GM12878 (cell line): ENCODE data around the gene TUB. TPM values are rescaled to one million over a fixed set of nuclear protein-coding genes. Genes with fewer than 3 reads are reported as not detected.

ENCODE experiments used
- ATAC-seq: fragments of 200-7000 bp; cut with Tn5 transposase; 3 replicates; pipeline ENCODE4 v1.9.1; 2020; ENCODE audit warnings: mild to moderate bottlenecking, moderate library complexity
- BruUV-seq: library from RNA; stranded (reverse); fragments of 400-500 nt; replicated peaks from 2 replicates; lab custom pipeline; 2021; lab: Mats Ljungman, UMichigan
- CTCF ChIA-PET: fragments of 300-600 bp; sonication (Branson Sonifier 250); formaldehyde crosslinking; extraction: SDS; loops from one replicate; lab custom pipeline; 2021; ENCODE audit warnings: inconsistent platforms; lab: Yijun Ruan, JAX
- POLR2A ChIA-PET: fragments of 350-600 bp; formaldehyde crosslinking; extraction: SDS; loops from one replicate; lab custom pipeline; 2021; ENCODE audit warnings: inconsistent platforms; lab: Charles Lee
- RAD21 ChIA-PET: fragments of 300-600 bp; sonication (Branson Sonifier 250); formaldehyde crosslinking; loops from one replicate; lab custom pipeline; 2023; ENCODE audit warnings: antibody characterized with exemption; ENCODE audit not compliant: unreplicated experiment; lab: Charles Lee
- SMC1A ChIA-PET: fragments of 300-600 bp; sonication (Branson Sonifier 250); formaldehyde crosslinking; loops from one replicate; lab custom pipeline; 2023; ENCODE audit not compliant: unreplicated experiment, uncharacterized antibody; lab: Charles Lee
- DNase-seq: peaks from one replicate; pipeline ENCODE4 v3.0.0-alpha.2; 2011; ENCODE audit warnings: low read depth, low spot score
- FAIRE-seq: peaks from 3 replicates; lab custom pipeline; 2011; peaks lifted over from hg19 to GRCh38; lab: Jason Lieb, UNC
- H2AFZ ChIP-seq: 2 replicates; pipeline ENCODE4 v1.6.0; 2011; ENCODE audit warnings: low read depth, low read length, control low read depth; ENCODE audit not compliant: control insufficient read depth
- H3K27ac ChIP-seq: 2 replicates; pipeline ENCODE4 v1.5.1; 2011; ENCODE audit warnings: control low read depth; ENCODE audit not compliant: control insufficient read depth, insufficient read depth
- H3K27me3 ChIP-seq, 2 experiments: replicated peaks in 1 of 2; 2 replicates each; pipeline versions ENCODE4 v1.6.0 to v1.6.1; 2011; ENCODE audit warnings: low read length in 1 of 2; ENCODE audit not compliant: control insufficient read depth in 2 of 2, insufficient read depth in 2 of 2
- H3K36me3 ChIP-seq, 2 experiments: 2 replicates each; pipeline ENCODE4 v1.5.1; 2011; ENCODE audit warnings: low read length in 1 of 2; ENCODE audit not compliant: control insufficient read depth in 2 of 2, insufficient read depth in 2 of 2
- H3K4me1 ChIP-seq: 2 replicates; pipeline ENCODE4 v1.6.1; 2011; ENCODE audit warnings: mild to moderate bottlenecking, low read length, moderate library complexity, mixed read lengths; ENCODE audit not compliant: control insufficient read depth, insufficient read depth
- H3K4me2 ChIP-seq: 2 replicates; pipeline ENCODE4 v1.6.0; 2011; ENCODE audit warnings: control low read depth; ENCODE audit not compliant: control insufficient read depth, insufficient read depth
- H3K4me3 ChIP-seq: fragments of 200-600 bp; sonication (generic); 2 replicates; pipeline ENCODE4 v1.5.1; 2016
- H3K79me2 ChIP-seq: 2 replicates; pipeline ENCODE4 v1.6.0; 2011; ENCODE audit warnings: low read length; ENCODE audit not compliant: control insufficient read depth, insufficient read depth
- H3K9ac ChIP-seq: 2 replicates; pipeline ENCODE4 v1.8.0; 2011; ENCODE audit warnings: low read length, control low read depth, mixed read lengths; ENCODE audit not compliant: control insufficient read depth, insufficient read depth
- H3K9me3 ChIP-seq: replicated peaks from 3 replicates; pipeline ENCODE4 v1.5.1; 2011; ENCODE audit warnings: mild to moderate bottlenecking, low read length; ENCODE audit not compliant: control insufficient read depth, insufficient read depth
- H4K20me1 ChIP-seq: 2 replicates; pipeline ENCODE4 v1.6.0; 2011; ENCODE audit not compliant: control insufficient read depth, insufficient read depth
- ATF7 ChIP-seq: fragments of 450-650 bp; IDR thresholded peaks from 2 replicates; pipeline ENCODE4 v1.6.1; 2016; ENCODE audit warnings: low read depth, mild to moderate bottlenecking
- BCL11A ChIP-seq: IDR thresholded peaks from 2 replicates; pipeline ENCODE4 v1.6.1; 2011; ENCODE audit warnings: low read depth, low read length
- DPF2 ChIP-seq: fragments of 450-650 bp; IDR thresholded peaks from 2 replicates; pipeline ENCODE4 v1.6.1; 2017; ENCODE audit warnings: mild to moderate bottlenecking
- ESRRA ChIP-seq: IDR thresholded peaks from 2 replicates; pipeline ENCODE4 v1.6.1; 2012; ENCODE audit warnings: mild to moderate bottlenecking, low read length, improper control_type of control experiment
- ETV6 ChIP-seq, 2 experiments: fragments of 450-650 bp in 1 of 2; IDR thresholded peaks in 1 of 2; conservative IDR thresholded peaks in 1 of 2; 2 replicates each; pipeline ENCODE4 v1.6.1; 2014; ENCODE audit warnings: antibody characterized with exemption in 1 of 2, borderline replicate concordance in 1 of 2, low read depth in 1 of 2, mild to moderate bottlenecking in 1 of 2, moderate library complexity in 1 of 2
- HDAC6 ChIP-seq: fragments of 200-600 bp; sonication (generic); IDR thresholded peaks from one replicate; pipeline ENCODE4 v1.8.0; 2017; ENCODE audit warnings: antibody characterized with exemption; ENCODE audit not compliant: unreplicated experiment
- MEF2A ChIP-seq: IDR thresholded peaks from 2 replicates; pipeline ENCODE4 v1.6.1; 2011; ENCODE audit warnings: low read depth, mild to moderate bottlenecking, low read length, moderate library complexity; ENCODE audit not compliant: insufficient read depth
- NR2F1 ChIP-seq: fragments of 450-650 bp; conservative IDR thresholded peaks from 2 replicates; pipeline ENCODE4 v1.6.1; 2017; ENCODE audit warnings: mild to moderate bottlenecking
- SREBF1 ChIP-seq: IDR thresholded peaks from 2 replicates; pipeline ENCODE4 v1.6.1; 2012; ENCODE audit warnings: mild to moderate bottlenecking, low read length
- SREBF2 ChIP-seq: IDR thresholded peaks from 2 replicates; pipeline ENCODE4 v1.6.1; 2012; ENCODE audit warnings: mild to moderate bottlenecking, low read length
- WGBS: methylation state at CpG from one replicate; pipeline ENCODE4 v1.1.6; 2016; ENCODE audit warnings: low lambda C conversion rate; ENCODE audit not compliant: insufficient replicate concordance, insufficient coverage; ENCODE audit errors: missing lambda C conversion rate; 5-methylcytosine and 5-hydroxymethylcytosine counted together
- in situ Hi-C: fragments of 300-500 bp; cut with MboI; formaldehyde crosslinking; loops from 9 replicates; pipeline ENCODE4 v1.14.3; 2018; ENCODE audit warnings: mixed read lengths
- intact Hi-C: fragments of 100-400 bp; cut with micrococcal nuclease; formaldehyde crosslinking; loops from one replicate; pipeline ENCODE4 v1.14.2; 2022; ENCODE audit not compliant: unreplicated experiment
- polyA plus RNA-seq, 11 experiments: library from polyadenylated mRNA; depleted of rRNA in 4 of 11; unstranded in 6 of 11; stranded (reverse) in 5 of 11; fragments of >200 nt; fragmentation: Nextera tagmentation in 4 of 11; fragmentation: Illumina TruSeq in 1 of 11; extraction: Ambion mirVana in 4 of 11; extraction: Trizol in 1 of 11; gene quantifications; 1 replicate in 1 of 11; 2 replicates in 10 of 11; pipeline versions ENCODE4 v1.2.1 to v1.2.3, GENCODE V29; 2011 to 2016; ENCODE audit warnings: inconsistent platforms in 2 of 11, missing spikeins in 2 of 11, low read depth in 1 of 11
- total RNA-seq, 4 experiments: library from RNA; depleted of rRNA in 3 of 4; stranded (reverse); fragments of >200 nt in 3 of 4; fragmentation: Illumina TruSeq in 1 of 4; extraction: Trizol in 1 of 4; gene quantifications; 2 replicates each; pipeline versions ENCODE4 v1.2.1 to v1.2.3, GENCODE V29; 2013 to 2021
- TF ChIP-seq, protein P1 (sequence below): IDR thresholded peaks from 2 replicates; pipeline ENCODE4 v1.6.1; 2012; ENCODE audit warnings: low read depth, low read length, improper control_type of control experiment

TUB gene
- total and polyA plus RNA-seq, 10 of the 15 experiments (the other 5 are each of a cell fraction or from before 2014, with no cell fraction given) = 0.01 to 0.06 (median 0.03) TPM; not detected in 6

DNA sequence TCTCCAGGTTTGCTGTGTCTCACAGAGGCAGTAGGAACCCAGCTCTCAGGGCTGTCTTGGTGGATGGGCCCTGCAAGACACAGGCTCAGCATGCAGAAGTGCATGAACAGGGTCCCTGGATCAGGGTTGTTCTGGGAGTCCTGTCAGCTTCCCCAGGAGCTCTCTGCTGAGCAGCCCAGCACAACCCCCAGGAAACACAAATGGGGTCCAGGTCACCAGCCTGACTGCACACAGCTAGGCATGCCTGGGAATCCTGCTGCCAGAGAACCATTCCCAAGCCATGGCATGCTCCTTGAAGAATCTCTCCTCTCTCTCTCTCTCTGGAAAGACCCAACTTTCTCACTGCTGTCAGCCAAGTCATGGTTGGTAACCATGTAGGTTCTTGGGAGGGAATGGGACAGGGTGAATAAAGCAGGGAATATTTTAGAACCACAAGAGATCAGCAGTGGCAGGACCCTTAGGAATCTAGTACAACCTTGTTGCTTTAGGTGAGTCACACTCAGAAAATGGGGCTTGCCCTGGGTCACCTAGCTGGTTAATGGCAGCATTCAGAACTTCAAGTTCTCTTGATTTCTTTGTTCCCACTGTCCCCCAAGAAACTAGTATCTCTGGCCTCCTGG, 21.4 kb downstream of the TUB start:
- Histone ChIP-seq H3K4me3 (no peak overlapping the region), H3K9ac (no peak overlapping the region), H3K36me3 (peaks cover 0 to 4% of the 10 kb centered on the region in 2 experiments; a peak in 2 of 4 replicates), H3K79me2 (no peaks in the 10 kb centered on the region), H4K20me1 (no peaks in the 10 kb centered on the region), H3K27me3 (no peaks in the 10 kb centered on the region), H3K9me3 (no peaks in the 10 kb centered on the region), H2AFZ (no peak overlapping the region), H3K4me1 (no peaks in the 10 kb centered on the region), H3K4me2 (no peak overlapping the region), H3K27ac (no peak overlapping the region)
- ChIA-PET RAD21 (interaction anchor here (0.7 to 1.0 kb wide), 3 partner anchors 36 to 96 kb away, joined by 3 read pairs; no protein-coding TSS in a partner anchor), SMC1A (no interaction called here), CTCF (interaction anchor here (1.3 to 2.7 kb wide), 5 partner anchors 9 to 209 kb away, joined by 3 to 10 read pairs (median 4); no protein-coding TSS in a partner anchor), POLR2A (no interaction called here)
- DNase-seq (no peak), ATAC-seq (no peak), FAIRE-seq (no peak)
- TF ChIP-seq SREBF1 (no peak), ESRRA (no peak), NR2F1 (no peak)
- intact Hi-C loops = no loop called here
- in situ Hi-C loops = no loop called here
- no TSS peak for BruUV-seq

DNA sequence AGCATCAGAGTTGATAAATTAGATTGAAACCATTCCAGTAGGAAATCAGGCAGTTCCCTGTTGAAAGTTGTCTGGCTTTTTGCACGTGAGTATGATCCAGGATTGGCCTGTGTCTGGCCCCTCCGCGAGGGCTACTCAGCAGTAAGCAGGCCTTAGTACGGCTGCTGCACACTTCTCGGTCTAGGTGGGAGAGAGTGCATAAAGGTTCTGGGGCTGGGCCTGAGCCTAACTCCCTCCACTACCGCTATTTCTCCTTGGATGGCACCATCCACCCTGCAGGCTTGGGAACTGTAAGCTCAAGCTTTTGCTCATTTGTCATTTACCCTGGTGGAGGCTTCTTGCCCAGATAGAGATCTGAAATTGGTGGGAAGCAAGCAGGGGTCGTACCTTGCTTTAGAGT, 22.0 kb downstream of the TUB start:
- Histone ChIP-seq H3K27me3 (no peaks in the 10 kb centered on the region), H3K9ac (no peak overlapping the region), H3K9me3 (no peaks in the 10 kb centered on the region)
- ATAC-seq = no peak
- CTCF ChIA-PET = interaction anchor here (1.3 to 2.7 kb wide), 5 partner anchors 9 to 209 kb away, joined by 3 to 10 read pairs (median 4); no protein-coding TSS in a partner anchor
- WGBS = 40% methylated on average over 7 of the region's 7 CpGs
- TF ChIP-seq ETV6 (conservative IDR thresholded peaks at IDR 0.05 in 1 of 2, IDR thresholded peaks at IDR 0.05 in 1 of 2; ENCODE audit: borderline replicate concordance in 1 of 2, low read depth in 1 of 2) = no peak
- TF ChIP-seq BCL11A = no peak
- TF ChIP-seq, protein P1, sequence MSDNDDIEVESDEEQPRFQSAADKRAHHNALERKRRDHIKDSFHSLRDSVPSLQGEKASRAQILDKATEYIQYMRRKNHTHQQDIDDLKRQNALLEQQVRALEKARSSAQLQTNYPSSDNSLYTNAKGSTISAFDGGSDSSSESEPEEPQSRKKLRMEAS = no peak
- TF ChIP-seq ATF7 = no peak
- TF ChIP-seq MEF2A = no peak
- TF ChIP-seq SREBF2 = no peak
- no peak for TF ChIP-seq HDAC6
- no peak for TF ChIP-seq DPF2
- TF ChIP-seq, all 136 proteins: peak for 0
- peaks cover 0 to 4% of the 10 kb centered on the region in 2 experiments; a peak in 2 of 4 replicates for H3K36me3 ChIP-seq
- DNase-seq (no peak), FAIRE-seq (no peak)
- ChIA-PET RAD21 (interaction anchor here (0.8 kb wide), 1 partner anchor 97 kb away, joined by 3 read pairs; no protein-coding TSS in a partner anchor), SMC1A (no interaction called here), POLR2A (no interaction called here)
- H4K20me1 ChIP-seq = no peaks in the 10 kb centered on the region
- in situ Hi-C loops (no loop called here), intact Hi-C loops (no loop called here)
- no peak overlapping the region for H3K27ac ChIP-seq
- no peak overlapping the region for H3K4me2 ChIP-seq
- no peaks in the 10 kb centered on the region for H3K79me2 ChIP-seq
- no TSS peak for BruUV-seq
- no peak overlapping the region for H2AFZ ChIP-seq
- H3K4me1 ChIP-seq = no peaks in the 10 kb centered on the region
- H3K4me3 ChIP-seq = no peak overlapping the region
